Measurements from ENCODE around the gene PRSS12. TPM values are rescaled to one million over a fixed set of nuclear protein-coding genes. Genes with fewer than 3 reads are reported as not detected.

The PRSS12 gene
- total RNA-seq, 1 donor from 2014 or later = 14.1 TPM

DNA sequence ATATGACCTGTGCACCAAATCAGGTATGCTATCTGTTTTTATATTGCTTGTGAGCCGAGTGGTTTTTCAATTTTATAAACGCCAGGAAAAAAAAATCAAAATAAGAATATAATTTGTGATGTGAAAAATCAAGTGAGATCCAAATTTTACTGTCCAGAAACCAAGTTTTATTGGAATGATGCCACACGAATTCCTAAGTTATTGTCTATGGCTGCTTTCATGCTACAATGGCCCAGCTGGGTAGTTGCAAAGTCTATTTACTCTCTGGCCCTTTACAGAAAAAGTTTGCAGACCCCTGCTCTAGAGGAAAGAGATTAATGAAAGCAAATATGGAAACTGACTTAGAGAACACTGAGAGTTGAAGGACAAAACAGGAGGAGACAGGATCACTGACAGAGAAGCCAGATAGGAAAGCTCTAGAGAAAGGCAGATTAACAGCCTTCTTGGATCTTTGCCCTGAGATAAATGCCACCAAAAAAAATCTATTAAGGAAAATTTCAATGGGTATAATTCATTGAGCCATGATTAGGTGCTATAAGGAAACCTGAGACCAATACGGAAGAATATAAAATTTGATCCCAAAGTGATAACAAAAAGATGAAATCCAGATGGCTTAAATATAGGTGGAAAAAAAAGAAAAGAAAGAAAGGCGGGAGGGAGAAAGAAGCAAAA lies 29.8 kb downstream of the PRSS12 start:
- no peaks in the 10 kb centered on the region for H3K36me3 Mint-ChIP-seq
- H3K4me1 Mint-ChIP-seq (ENCODE audit: unreplicated experiment) = peaks cover 21% of the 10 kb centered on the region
- H3K27me3 Mint-ChIP-seq = no peaks in the 10 kb centered on the region
- no peak overlapping the region for H3K4me3 Mint-ChIP-seq
- TF ChIP-seq, protein P1, sequence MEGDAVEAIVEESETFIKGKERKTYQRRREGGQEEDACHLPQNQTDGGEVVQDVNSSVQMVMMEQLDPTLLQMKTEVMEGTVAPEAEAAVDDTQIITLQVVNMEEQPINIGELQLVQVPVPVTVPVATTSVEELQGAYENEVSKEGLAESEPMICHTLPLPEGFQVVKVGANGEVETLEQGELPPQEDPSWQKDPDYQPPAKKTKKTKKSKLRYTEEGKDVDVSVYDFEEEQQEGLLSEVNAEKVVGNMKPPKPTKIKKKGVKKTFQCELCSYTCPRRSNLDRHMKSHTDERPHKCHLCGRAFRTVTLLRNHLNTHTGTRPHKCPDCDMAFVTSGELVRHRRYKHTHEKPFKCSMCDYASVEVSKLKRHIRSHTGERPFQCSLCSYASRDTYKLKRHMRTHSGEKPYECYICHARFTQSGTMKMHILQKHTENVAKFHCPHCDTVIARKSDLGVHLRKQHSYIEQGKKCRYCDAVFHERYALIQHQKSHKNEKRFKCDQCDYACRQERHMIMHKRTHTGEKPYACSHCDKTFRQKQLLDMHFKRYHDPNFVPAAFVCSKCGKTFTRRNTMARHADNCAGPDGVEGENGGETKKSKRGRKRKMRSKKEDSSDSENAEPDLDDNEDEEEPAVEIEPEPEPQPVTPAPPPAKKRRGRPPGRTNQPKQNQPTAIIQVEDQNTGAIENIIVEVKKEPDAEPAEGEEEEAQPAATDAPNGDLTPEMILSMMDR (conservative IDR thresholded peaks at IDR 0.05) = no peak
- no peak overlapping the region for H3K27ac Mint-ChIP-seq
- no peak for DNase-seq (ENCODE audit: extremely low spot score, unreplicated experiment)
- no peaks in the 10 kb centered on the region for H3K9me3 Mint-ChIP-seq

DNA sequence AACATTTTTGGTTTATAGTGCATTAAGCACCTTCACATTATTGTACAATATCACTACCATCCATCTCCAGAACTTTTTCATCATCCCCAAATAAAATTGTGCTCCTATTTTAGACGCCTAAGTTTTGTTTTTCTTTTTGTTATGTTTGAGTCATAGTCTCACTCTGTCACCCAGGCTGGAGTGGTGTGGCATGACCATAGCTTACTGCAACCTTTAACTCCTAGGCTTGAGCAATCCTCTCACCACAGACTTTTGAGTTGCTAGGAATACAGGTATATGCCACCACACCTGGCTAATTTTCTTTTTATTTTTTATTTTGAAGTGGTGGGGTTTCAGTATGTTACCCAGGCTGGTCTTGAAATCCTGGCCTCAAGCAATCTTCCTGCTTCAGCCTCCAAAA lies 33.9 kb downstream of the PRSS12 start:
- no peak overlapping the region for H3K27ac Mint-ChIP-seq
- H3K4me1 Mint-ChIP-seq (ENCODE audit: unreplicated experiment) = peaks cover 7% of the 10 kb centered on the region
- no peaks in the 10 kb centered on the region for H3K9me3 Mint-ChIP-seq

DNA sequence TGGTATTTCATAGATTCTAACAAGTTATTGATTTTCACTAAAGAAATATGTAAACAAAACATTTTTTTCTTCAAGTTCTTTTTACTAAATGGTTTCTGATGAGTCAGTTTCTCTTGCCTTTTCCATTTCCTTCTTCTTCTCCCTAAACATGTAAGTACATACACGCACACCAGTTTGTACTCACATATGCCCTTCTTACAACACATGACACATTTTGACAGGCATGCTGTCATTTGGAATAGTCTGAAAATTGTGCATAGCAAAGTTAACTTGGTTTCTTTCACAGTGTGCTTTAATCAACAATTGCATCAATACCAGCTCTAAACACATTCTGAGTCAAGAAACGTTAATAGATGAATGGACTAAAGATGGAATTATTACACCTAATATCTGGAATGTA lies 35.1 kb downstream of the PRSS12 start:
- DNase-seq (ENCODE audit: extremely low spot score, unreplicated experiment) = no peak
- no peaks in the 10 kb centered on the region for H3K9me3 Mint-ChIP-seq
- TF ChIP-seq, protein P1 (conservative IDR thresholded peaks at IDR 0.05) = no peak
- H3K27ac Mint-ChIP-seq = no peak overlapping the region
- H3K4me1 Mint-ChIP-seq (ENCODE audit: unreplicated experiment) = no peaks in the 10 kb centered on the region
- H3K27me3 Mint-ChIP-seq = no peaks in the 10 kb centered on the region
- no peak overlapping the region for H3K4me3 Mint-ChIP-seq
- H3K36me3 Mint-ChIP-seq = no peaks in the 10 kb centered on the region

More for the DNA sequence above, 33.9 kb downstream of the PRSS12 start:
- no peaks in the 10 kb centered on the region for H3K36me3 Mint-ChIP-seq
- TF ChIP-seq, protein P1 (conservative IDR thresholded peaks at IDR 0.05) = no peak
- H3K4me3 Mint-ChIP-seq = no peak overlapping the region
- no peak for DNase-seq (ENCODE audit: extremely low spot score, unreplicated experiment)
- H3K27me3 Mint-ChIP-seq = no peaks in the 10 kb centered on the region

DNA sequence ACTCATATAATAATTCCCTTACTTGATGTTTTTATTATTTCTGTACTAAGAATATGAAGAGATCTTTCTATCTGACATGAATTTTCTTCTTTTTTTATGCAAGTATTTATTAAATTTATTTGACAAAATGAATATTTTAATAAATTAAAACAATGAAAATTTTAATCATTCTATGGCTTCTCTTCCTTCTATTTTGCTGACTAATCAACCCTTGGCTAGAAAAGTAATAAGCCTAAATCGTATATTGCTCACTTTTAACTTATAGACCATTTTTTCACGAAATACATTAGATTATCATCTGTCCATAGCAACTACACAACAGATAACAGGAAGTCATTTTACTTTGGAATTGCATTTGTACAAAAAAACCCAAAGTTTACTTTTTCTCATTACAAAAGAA lies 38.6 kb downstream of the PRSS12 start:
- no peak overlapping the region for H3K4me3 Mint-ChIP-seq
- no peak for DNase-seq (ENCODE audit: extremely low spot score, unreplicated experiment)
- H3K9me3 Mint-ChIP-seq = no peaks in the 10 kb centered on the region
- H3K27me3 Mint-ChIP-seq = no peaks in the 10 kb centered on the region
- no peaks in the 10 kb centered on the region for H3K36me3 Mint-ChIP-seq
- H3K4me1 Mint-ChIP-seq (ENCODE audit: unreplicated experiment) = no peaks in the 10 kb centered on the region
- TF ChIP-seq, protein P1 (conservative IDR thresholded peaks at IDR 0.05) = no peak
- no peak overlapping the region for H3K27ac Mint-ChIP-seq

DNA sequence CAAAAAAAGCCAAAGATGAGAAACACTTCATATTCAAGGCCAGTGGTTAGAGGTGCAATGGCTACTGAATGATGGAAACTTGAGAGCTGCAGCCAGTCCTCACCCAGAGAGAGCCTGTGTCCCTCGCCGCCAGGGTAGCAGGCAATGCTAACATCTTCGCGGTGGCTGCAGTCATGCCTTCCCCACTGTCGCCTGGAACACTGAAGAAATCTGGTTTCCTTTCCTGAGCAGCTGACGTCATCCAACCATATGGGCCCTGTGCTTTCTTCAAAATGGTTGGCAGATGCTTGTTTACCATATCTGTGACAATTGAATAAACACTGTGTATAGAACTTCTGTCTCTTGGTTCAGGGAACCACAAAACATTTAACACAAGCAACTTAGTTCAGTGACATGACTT lies 39.7 kb downstream of the PRSS12 start:
- no peak overlapping the region for H3K27ac Mint-ChIP-seq
- no peaks in the 10 kb centered on the region for H3K36me3 Mint-ChIP-seq
- H3K4me1 Mint-ChIP-seq (ENCODE audit: unreplicated experiment) = peaks cover 5% of the 10 kb centered on the region
- H3K27me3 Mint-ChIP-seq = no peaks in the 10 kb centered on the region
- H3K9me3 Mint-ChIP-seq = no peaks in the 10 kb centered on the region
- H3K4me3 Mint-ChIP-seq = no peak overlapping the region
- TF ChIP-seq, protein P1 (conservative IDR thresholded peaks at IDR 0.05) = no peak
- DNase-seq (ENCODE audit: extremely low spot score, unreplicated experiment) = no peak
